CD14-positive monocyte (primary cell): Measurements from ENCODE around the gene HTRA3. TPM values are rescaled to one million over a fixed set of nuclear protein-coding genes. Genes with fewer than 3 reads are reported as not detected.

Source experiments
- DNase-seq, 3 donors: peaks; one replicate each; pipeline ENCODE4 v3.0.0-alpha.2; 2011 to 2022
- H2AFZ ChIP-seq: 2 replicates; pipeline ENCODE4 v1.6.0; 2012; ENCODE audit warnings: mild to moderate bottlenecking, low read depth, low read length, inconsistent platforms; ENCODE audit not compliant: insufficient read depth, poor library complexity, severe bottlenecking
- H3K27ac ChIP-seq, 2 donors: 1 replicate in 1 of 2; 2 replicates in 1 of 2; pipeline ENCODE4 v1.5.1; 2012 to 2013; ENCODE audit warnings: low read length in 2 of 2, control low read depth in 1 of 2, inconsistent platforms in 1 of 2, low read depth in 1 of 2, mild to moderate bottlenecking in 1 of 2
- H3K27me3 ChIP-seq, 2 donors: one replicate each; pipeline versions ENCODE4 v1.6.0 to v1.6.1; 2011 to 2013; ENCODE audit warnings: low read length in 2 of 2; ENCODE audit not compliant: control insufficient read depth in 2 of 2, insufficient read depth in 2 of 2
- H3K36me3 ChIP-seq, 2 donors: replicated peaks in 1 of 2; 1 replicate in 1 of 2; 2 replicates in 1 of 2; pipeline versions ENCODE4 v1.5.1 to v1.6.1; 2012 to 2013; ENCODE audit warnings: low read length in 2 of 2, control low read depth in 1 of 2, inconsistent platforms in 1 of 2, mild to moderate bottlenecking in 1 of 2; ENCODE audit not compliant: insufficient read depth in 2 of 2, control insufficient read depth in 1 of 2
- H3K4me1 ChIP-seq, 2 donors: 1 replicate in 1 of 2; 2 replicates in 1 of 2; pipeline versions ENCODE4 v1.5.1 to v1.6.1; 2012 to 2013; ENCODE audit warnings: low read length in 2 of 2, control low read depth in 1 of 2, inconsistent platforms in 1 of 2, mild to moderate bottlenecking in 1 of 2, moderate library complexity in 1 of 2; ENCODE audit not compliant: insufficient read depth in 2 of 2, control insufficient read depth in 1 of 2
- H3K4me2 ChIP-seq: replicated peaks from 2 replicates; pipeline ENCODE3; 2012; ENCODE audit warnings: low read length, moderate library complexity, mild to moderate bottlenecking; ENCODE audit not compliant: poor library complexity, severe bottlenecking; ENCODE audit errors: extremely low read depth
- H3K4me3 ChIP-seq, 3 experiments: fragments of 200-600 bp in 1 of 3; sonication (generic) in 1 of 3; replicated peaks in 1 of 3; 1 replicate in 2 of 3; 2 replicates in 1 of 3; pipeline ENCODE4 v1.5.1; 2011 to 2013; ENCODE audit warnings: low read length in 3 of 3, mild to moderate bottlenecking in 3 of 3, control low read depth in 2 of 3, low read depth in 2 of 3, inconsistent platforms in 1 of 3, moderate library complexity in 1 of 3
- H3K79me2 ChIP-seq: 2 replicates; pipeline ENCODE4 v1.6.0; 2012; ENCODE audit warnings: mild to moderate bottlenecking, control low read depth, inconsistent platforms, low read length, moderate library complexity; ENCODE audit not compliant: insufficient read depth
- H3K9ac ChIP-seq: 2 replicates; pipeline ENCODE4 v1.6.0; 2017; ENCODE audit warnings: low read length, mild to moderate bottlenecking; ENCODE audit not compliant: insufficient read depth, poor library complexity, severe bottlenecking
- H3K9me3 ChIP-seq, 2 donors: replicated peaks in 1 of 2; 1 replicate in 1 of 2; 2 replicates in 1 of 2; pipeline versions ENCODE4 v1.5.1 to v1.6.1; 2012 to 2013; ENCODE audit warnings: low read length in 2 of 2, control low read depth in 1 of 2; ENCODE audit not compliant: control insufficient read depth in 1 of 2, insufficient read depth in 1 of 2
- H4K20me1 ChIP-seq: 2 replicates; pipeline ENCODE4 v1.6.0; 2012; ENCODE audit warnings: mild to moderate bottlenecking, low read length, control low read depth, moderate library complexity; ENCODE audit not compliant: insufficient read depth
- H3K27ac Mint-ChIP-seq, 7 donors: one replicate each; pipeline ENCODE4 v1.8.0; 2020; ENCODE audit warnings: mild to moderate bottlenecking in 7 of 7, mixed read lengths in 7 of 7, moderate library complexity in 6 of 7, inconsistent platforms in 2 of 7
- H3K27me3 Mint-ChIP-seq, 3 donors: one replicate each; pipeline ENCODE4 v1.8.0; 2021 to 2022; ENCODE audit warnings: low read depth in 3 of 3, mild to moderate bottlenecking in 3 of 3, mixed read lengths in 3 of 3, moderate library complexity in 3 of 3, inconsistent platforms in 1 of 3
- H3K36me3 Mint-ChIP-seq, 2 donors: one replicate each; pipeline ENCODE4 v1.8.0; 2020; ENCODE audit warnings: mixed read lengths in 2 of 2, inconsistent platforms in 1 of 2, mild to moderate bottlenecking in 1 of 2
- H3K4me1 Mint-ChIP-seq: one replicate; pipeline ENCODE4 v1.8.0; 2020; ENCODE audit warnings: mild to moderate bottlenecking, mixed read lengths
- H3K4me3 Mint-ChIP-seq, 2 donors: one replicate each; pipeline ENCODE4 v1.8.0; 2020; ENCODE audit warnings: mild to moderate bottlenecking in 2 of 2, mixed read lengths in 2 of 2, moderate library complexity in 1 of 2
- H3K9me3 Mint-ChIP-seq, 7 donors: one replicate each; pipeline ENCODE4 v1.8.0; 2020 to 2022; ENCODE audit warnings: mixed read lengths in 7 of 7, mild to moderate bottlenecking in 6 of 7, moderate library complexity in 6 of 7, inconsistent platforms in 2 of 7
- CTCF ChIP-seq: fragments of 200-600 bp; IDR thresholded peaks from one replicate; pipeline ENCODE4 v1.8.0; 2022; ENCODE audit warnings: antibody characterized with exemption, mild to moderate bottlenecking
- WGBS: methylation state at CpG from one replicate; pipeline ENCODE4 v1.1.5; 2013; ENCODE audit warnings: missing lambda C conversion rate; ENCODE audit not compliant: insufficient coverage; 5-methylcytosine and 5-hydroxymethylcytosine counted together
- intact Hi-C, 2 donors: fragments of 100-400 bp; cut with micrococcal nuclease; formaldehyde crosslinking; loops; one replicate each; pipeline versions ENCODE4 v1.15.0 to v1.15.1; 2023
- polyA plus RNA-seq, 3 donors: library from polyadenylated mRNA; depleted of rRNA in 1 of 3; unstranded in 2 of 3; stranded (reverse) in 1 of 3; fragments of 300-500 nt in 2 of 3; fragments of >200 nt in 1 of 3; fragmentation: Illumina TruSeq in 2 of 3; gene quantifications; 1 replicate in 2 of 3; 2 replicates in 1 of 3; pipeline ENCODE4 v1.2.3, GENCODE V29; 2012 to 2021

The HTRA3 gene
- polyA plus RNA-seq, 3 donors, result not detected

GRCh38 chr4:8238515-8239053 is 31.0 kb upstream of the HTRA3 start:
- no peak overlapping the region for H3K4me3 Mint-ChIP-seq
- Histone ChIP-seq H4K20me1 (peaks cover 97% of the 10 kb centered on the region), H3K27ac (no peak overlapping the region), H3K27me3 (no peaks in the 10 kb centered on the region), H2AFZ (no peak overlapping the region), H3K4me3 (no peak overlapping the region), H3K9me3 (no peaks in the 10 kb centered on the region), H3K4me2 (no peak overlapping the region), H3K36me3 (peaks cover 85 to 98% of the 10 kb centered on the region in 2 donors), H3K79me2 (no peaks in the 10 kb centered on the region), H3K4me1 (peaks cover 16 to 25% of the 10 kb centered on the region in 2 donors), H3K9ac (no peak overlapping the region)
- H3K4me1 Mint-ChIP-seq, result peaks cover 27% of the 10 kb centered on the region
- WGBS, result 85% methylated on average over 14 of the region's 17 CpGs
- H3K36me3 Mint-ChIP-seq, result peaks cover 50 to 64% of the 10 kb centered on the region in 2 donors
- peaks cover 0 to 2% (median 0%) of the 10 kb centered on the region in 7 donors for H3K9me3 Mint-ChIP-seq
- intact Hi-C loops, result no loop called here
- H3K27ac Mint-ChIP-seq, result no peak overlapping the region
- DNase-seq, result no peak
- no peak for TF ChIP-seq CTCF
- H3K27me3 Mint-ChIP-seq, result peaks cover 0 to 1% (median 1%) of the 10 kb centered on the region in 3 donors

DNA sequence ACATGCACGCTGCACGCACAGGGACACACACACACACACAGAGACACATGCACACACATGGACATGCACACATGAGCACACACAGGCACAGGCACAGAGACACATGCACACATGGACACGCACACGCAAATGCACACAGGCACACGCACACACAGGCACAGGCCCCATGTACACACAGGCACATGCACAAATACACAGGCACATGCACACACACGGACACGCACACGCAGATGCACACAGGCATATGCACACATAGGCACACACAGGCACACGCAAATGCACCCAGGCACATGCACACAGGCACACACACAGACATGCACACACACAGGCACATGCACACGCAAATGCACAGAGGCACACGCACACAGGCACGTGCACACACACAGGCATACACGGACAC is 30.3 kb upstream of the HTRA3 start:
- Mint-ChIP-seq H3K4me1 (peaks cover 33% of the 10 kb centered on the region), H3K27ac (peak overlapping the region in 1 of 7 donors; percentile 65), H3K36me3 (peaks cover 54 to 70% of the 10 kb centered on the region in 2 donors), H3K27me3 (peaks cover 0 to 1% (median 1%) of the 10 kb centered on the region in 3 donors), H3K9me3 (peaks cover 0 to 2% (median 0%) of the 10 kb centered on the region in 7 donors), H3K4me3 (no peak overlapping the region)
- TF ChIP-seq CTCF, result no peak
- WGBS, result 96% methylated on average over 13 of the region's 13 CpGs
- Histone ChIP-seq H3K27me3 (no peaks in the 10 kb centered on the region), H3K4me3 (no peak overlapping the region), H2AFZ (no peak overlapping the region), H4K20me1 (peaks cover 93% of the 10 kb centered on the region), H3K79me2 (no peaks in the 10 kb centered on the region), H3K27ac (no peak overlapping the region), H3K9me3 (no peaks in the 10 kb centered on the region), H3K4me1 (peaks cover 16 to 25% of the 10 kb centered on the region in 2 donors), H3K4me2 (no peak overlapping the region), H3K9ac (no peak overlapping the region), H3K36me3 (peaks cover 79 to 91% of the 10 kb centered on the region in 2 donors)
- intact Hi-C loops, result no loop called here
- DNase-seq, result no peak
